ENCODE results near the gene LRRN1. TPM values are rescaled to one million over a fixed set of nuclear protein-coding genes. Genes with fewer than 3 reads are reported as not detected.

Gene LRRN1
- total RNA-seq (2014; rRNA removed; shearing (Covaris generic); ENCODE audit: low replicate concordance): not detected in 2 replicates

DNA sequence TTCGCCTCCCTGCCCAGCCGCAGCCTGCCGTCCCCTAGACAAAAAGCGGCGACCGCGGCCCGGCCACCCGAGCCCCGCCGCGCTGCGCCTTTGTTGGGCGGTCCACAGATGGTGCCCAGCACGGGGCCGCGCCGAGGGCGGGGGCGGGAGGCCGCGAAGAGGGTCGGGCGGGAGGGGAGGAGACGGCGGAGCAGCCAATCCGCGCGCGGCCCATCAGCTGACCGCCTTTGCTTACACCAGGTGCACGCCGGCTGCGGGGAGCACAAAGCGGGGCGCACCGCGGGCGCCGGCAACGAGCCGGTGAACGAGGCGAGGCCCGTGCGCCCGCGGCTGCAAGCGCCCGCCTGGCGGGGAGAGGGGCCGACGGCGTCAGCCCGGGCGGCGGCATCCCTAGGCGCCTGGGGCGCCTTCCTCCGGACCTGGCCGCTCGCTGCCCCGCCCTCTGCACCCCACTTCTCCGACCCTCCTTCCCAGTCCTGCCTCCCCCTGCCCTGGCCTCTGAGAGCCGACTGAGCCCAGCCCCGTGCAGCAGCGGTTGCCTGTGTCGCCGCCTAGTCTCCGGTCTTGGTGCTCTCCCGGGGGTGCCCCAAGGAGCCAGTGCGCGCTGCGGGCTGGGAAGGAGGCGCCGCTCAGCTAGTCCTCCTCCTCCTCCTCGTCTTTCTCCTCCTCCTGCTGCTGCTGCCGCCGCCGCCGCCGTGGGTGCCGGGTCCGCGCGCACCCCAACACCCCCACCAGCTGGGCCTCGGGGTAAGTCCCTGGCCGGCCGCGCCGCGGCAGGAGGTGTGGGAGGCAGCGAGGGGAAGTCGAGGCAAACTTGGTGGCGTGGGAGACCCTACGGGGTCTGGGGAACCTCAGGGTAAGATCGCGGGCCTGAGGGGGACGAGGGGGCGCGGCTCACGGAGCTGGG lies at the start of gene LRRN1:
Gene LRRN1 (plus strand): TSS at position 259 of the 907 bp plus-strand sequence. CDS start 45,211 bp downstream, outside the sequence.
- no peak for DNase-seq (ENCODE audit: low read depth)
- in situ Hi-C loops (cut with HindIII; ENCODE audit: low pct_unique_long_range_greater_than_20kb, low sequenced_read_pairs): no loop called here

DNA sequence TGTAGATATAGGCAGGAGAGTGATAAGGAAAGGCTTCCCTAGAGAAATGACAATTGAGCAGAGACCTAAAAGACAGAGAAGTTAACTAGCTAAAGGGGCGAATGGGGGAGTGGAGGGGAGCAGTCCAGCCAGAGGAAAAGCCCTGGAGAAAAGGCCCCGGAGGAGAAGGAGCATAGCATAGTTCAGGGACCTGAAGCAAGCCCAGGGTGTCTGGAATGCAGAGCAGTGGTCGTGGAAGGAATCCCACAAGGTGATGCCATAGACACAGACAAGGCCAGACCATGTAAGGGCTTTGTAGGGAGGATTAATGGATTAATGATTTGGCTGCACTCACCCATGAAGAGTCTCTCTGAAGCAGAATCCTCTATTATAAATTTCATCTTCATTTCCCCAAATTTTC lies 45.8 kb upstream of the LRRN1 start:
- DNase-seq (ENCODE audit: low read depth): no peak
- in situ Hi-C loops (cut with HindIII; ENCODE audit: low pct_unique_long_range_greater_than_20kb, low sequenced_read_pairs): no loop called here

GRCh38 chr3:3765661-3766060 lies 33.6 kb upstream of the LRRN1 start:
- DNase-seq (ENCODE audit: low read depth): no peak
- in situ Hi-C loops (cut with HindIII; ENCODE audit: low pct_unique_long_range_greater_than_20kb, low sequenced_read_pairs): no loop called here

DNA sequence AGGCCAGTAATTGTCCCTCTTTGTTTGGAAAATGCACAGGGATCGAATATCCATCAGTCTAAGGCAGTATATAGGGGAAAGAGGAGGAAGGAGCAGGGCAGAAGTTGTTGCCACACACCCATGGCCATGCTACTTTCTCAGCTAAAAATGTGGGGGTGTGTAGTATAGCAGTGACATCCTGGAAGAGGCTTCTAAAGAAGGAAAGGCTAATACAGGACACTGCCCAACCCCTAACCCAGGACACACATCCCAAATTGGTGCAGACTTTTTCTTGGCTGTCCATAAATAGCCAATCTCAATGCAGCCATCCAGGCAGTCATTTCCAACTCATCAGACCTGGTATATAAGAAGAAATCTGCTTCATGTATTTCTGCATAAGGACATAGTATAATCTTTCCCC lies 33.1 kb upstream of the LRRN1 start:
- in situ Hi-C loops (cut with HindIII; ENCODE audit: low pct_unique_long_range_greater_than_20kb, low sequenced_read_pairs): no loop called here

GRCh38 chr3:3771094-3771493 lies 28.1 kb upstream of the LRRN1 start:
- DNase-seq (ENCODE audit: low read depth): no peak
- in situ Hi-C loops (cut with HindIII; ENCODE audit: low pct_unique_long_range_greater_than_20kb, low sequenced_read_pairs): no loop called here

More for the DNA sequence above, 33.1 kb upstream of the LRRN1 start:
- DNase-seq (ENCODE audit: low read depth): no peak

- no peak for DNase-seq (ENCODE audit: low read depth)
- in situ Hi-C loops (cut with HindIII; ENCODE audit: low pct_unique_long_range_greater_than_20kb, low sequenced_read_pairs): no loop called here
These were observed 27.7 kb upstream of the LRRN1 start for GRCh38 chr3:3771567-3771966.

DNA sequence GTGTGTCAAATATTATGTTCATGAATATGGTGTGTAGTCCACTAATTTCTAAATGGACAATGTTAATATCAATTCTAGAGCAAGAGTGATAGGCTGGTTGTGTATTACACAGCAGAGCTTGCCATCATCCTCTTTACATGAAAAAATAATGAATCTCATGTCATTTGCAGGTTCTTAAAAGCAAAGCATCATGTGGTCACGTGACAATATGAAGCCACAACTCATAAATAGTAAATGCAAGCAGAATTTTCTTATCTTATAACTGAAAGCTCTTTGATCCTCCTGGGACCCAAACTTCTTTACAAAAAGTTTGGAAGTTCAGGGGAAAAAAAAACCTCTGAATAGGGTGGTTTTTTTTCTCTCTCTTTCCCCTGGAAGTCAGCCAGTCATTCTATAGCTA lies 26.9 kb upstream of the LRRN1 start:
- DNase-seq (ENCODE audit: low read depth): no peak
- in situ Hi-C loops (cut with HindIII; ENCODE audit: low pct_unique_long_range_greater_than_20kb, low sequenced_read_pairs): no loop called here

- in situ Hi-C loops (cut with HindIII; ENCODE audit: low pct_unique_long_range_greater_than_20kb, low sequenced_read_pairs): no loop called here
These were observed 26.3 kb upstream of the LRRN1 start for GRCh38 chr3:3772920-3773319.

DNA sequence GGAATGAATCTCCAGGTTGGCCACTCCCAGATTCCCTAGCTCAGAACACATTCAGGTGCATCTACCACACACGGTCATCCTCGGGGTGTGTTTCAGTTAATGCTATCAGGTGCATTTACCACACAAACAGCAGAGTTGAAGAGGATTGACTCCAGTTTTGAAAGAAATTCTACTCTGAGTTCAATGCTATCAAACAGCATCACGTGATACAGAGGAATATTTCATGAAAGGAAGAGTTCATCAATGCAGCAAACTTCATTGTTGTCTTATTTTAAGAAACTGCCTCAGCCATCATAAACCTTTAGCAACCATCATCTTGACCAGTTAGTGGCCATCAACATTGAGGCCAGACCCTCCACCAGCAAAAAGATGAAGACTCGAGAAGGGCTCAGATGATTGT lies 22.6 kb upstream of the LRRN1 start:
- DNase-seq (ENCODE audit: low read depth): no peak
- in situ Hi-C loops (cut with HindIII; ENCODE audit: low pct_unique_long_range_greater_than_20kb, low sequenced_read_pairs): no loop called here

More at GRCh38 chr3:3772920-3773319, 26.3 kb upstream of the LRRN1 start:
- DNase-seq (ENCODE audit: low read depth): no peak

DNA sequence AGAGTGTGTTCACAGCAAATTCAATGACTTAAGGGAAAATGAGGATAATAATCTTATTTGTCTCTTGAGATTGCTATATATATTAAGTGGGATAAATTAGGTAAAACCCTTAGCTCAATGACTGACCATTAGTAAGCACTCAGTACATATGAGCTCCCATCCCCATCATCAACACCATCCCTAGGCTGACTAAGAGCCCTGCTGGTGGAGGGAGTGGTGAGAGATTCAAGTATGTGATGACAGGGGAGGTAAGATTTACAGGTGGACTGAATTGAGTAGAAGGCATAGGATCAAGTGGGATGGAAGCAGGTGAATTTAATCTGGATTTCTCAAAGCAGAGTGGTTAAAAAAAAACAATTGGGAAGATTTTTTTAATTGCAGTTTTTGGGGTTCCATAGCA lies 21.0 kb upstream of the LRRN1 start:
- DNase-seq (ENCODE audit: low read depth): no peak
- in situ Hi-C loops (cut with HindIII; ENCODE audit: low pct_unique_long_range_greater_than_20kb, low sequenced_read_pairs): no loop called here

- no peak for DNase-seq (ENCODE audit: low read depth)
- in situ Hi-C loops (cut with HindIII; ENCODE audit: low pct_unique_long_range_greater_than_20kb, low sequenced_read_pairs): no loop called here
These were observed 20.5 kb upstream of the LRRN1 start for GRCh38 chr3:3778641-3779270.

DNA sequence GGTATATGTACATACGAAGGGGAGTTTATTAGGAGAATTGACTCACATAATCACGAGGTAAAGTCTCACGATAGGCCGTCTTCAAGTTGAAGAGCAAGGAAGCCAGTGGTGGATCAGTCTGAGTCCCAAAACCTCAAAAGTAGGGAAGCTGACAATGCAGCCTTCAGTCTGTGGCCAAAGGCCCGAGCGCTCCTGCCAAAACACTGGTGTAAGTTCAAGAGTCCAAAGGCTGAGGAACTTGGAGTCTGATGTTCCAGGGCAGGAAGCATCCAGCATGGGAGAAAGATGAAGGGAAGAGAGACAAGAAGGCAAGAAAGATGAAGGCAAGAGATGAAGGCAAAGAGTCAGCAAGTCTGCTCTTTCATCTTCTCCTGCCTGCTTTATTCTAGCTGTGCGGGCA lies 16.8 kb upstream of the LRRN1 start:
- no peak for DNase-seq (ENCODE audit: low read depth)
- in situ Hi-C loops (cut with HindIII; ENCODE audit: low pct_unique_long_range_greater_than_20kb, low sequenced_read_pairs): no loop called here

DNA sequence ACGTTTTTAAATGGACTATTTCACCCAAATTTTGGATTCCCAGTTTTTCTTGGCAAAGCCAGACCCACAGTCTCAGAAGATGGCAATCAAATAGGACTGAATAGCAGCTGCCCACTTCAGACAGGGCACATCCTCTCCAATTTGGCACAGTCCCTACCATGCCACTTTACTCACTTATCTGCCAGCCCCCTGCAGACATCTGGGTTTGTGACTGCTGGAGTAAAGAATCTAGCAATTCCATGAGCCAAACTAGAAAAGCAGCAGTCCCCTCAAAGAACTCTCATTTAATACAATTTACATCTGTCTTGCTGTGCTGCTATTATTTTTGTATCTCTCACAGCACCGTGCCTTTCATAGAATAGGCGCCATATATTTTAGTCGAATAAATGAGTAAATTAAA lies 16.0 kb upstream of the LRRN1 start:
- in situ Hi-C loops (cut with HindIII; ENCODE audit: low pct_unique_long_range_greater_than_20kb, low sequenced_read_pairs): no loop called here

GRCh38 chr3:3783696-3784095 lies 15.5 kb upstream of the LRRN1 start:
- in situ Hi-C loops (cut with HindIII; ENCODE audit: low pct_unique_long_range_greater_than_20kb, low sequenced_read_pairs): no loop called here
- DNase-seq (ENCODE audit: low read depth): no peak

More for the DNA sequence above, 16.0 kb upstream of the LRRN1 start:
- DNase-seq (ENCODE audit: low read depth): no peak

DNA sequence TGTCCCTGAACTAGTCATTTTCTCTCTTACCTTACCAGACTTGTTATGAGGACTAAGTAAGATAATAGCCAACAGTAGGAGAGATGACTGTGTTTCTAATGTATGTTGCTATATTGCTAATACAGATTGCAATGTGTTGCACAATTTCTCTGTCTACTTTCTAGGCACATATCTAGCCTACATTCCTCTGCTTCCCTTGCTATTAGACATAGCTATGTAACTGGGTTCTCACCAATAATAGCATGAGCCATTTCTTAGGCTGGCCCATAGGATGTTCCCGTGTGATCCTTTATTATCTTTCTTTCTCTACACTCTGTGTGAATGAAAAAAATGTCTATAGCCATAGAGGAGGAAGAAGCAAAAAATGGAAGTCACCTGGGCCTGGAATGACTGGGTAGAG lies 6.8 kb upstream of the LRRN1 start:
- in situ Hi-C loops (cut with HindIII; ENCODE audit: low pct_unique_long_range_greater_than_20kb, low sequenced_read_pairs): no loop called here

DNA sequence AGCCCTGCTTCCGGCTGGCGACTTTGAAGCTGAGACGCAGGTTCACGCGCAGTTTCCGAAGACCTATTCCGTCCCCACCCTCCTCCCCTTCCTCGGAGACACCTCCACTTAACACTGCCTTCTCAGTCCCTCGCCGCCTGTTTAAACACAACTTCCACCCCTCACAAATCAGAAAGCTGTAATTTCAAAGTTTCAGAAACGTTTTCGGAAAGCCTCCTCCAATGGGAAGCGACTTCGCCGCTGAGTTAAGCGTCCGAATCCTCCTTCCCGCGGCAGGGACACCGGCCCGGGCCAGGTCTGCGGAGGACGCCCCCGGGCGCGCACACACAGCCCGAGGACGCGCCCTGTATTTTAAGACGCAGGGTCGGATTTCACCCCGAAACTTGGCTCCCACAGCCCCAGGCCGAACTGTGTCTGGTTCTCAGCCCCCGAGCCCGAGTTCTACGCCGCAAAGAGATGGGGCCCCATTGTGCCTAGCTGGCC lies 559 bp upstream of the LRRN1 start:
- no peak for DNase-seq (ENCODE audit: low read depth)
- in situ Hi-C loops (cut with HindIII; ENCODE audit: low pct_unique_long_range_greater_than_20kb, low sequenced_read_pairs): no loop called here

More for the DNA sequence above, 6.8 kb upstream of the LRRN1 start:
- DNase-seq (ENCODE audit: low read depth): no peak

- in situ Hi-C loops (cut with HindIII; ENCODE audit: low pct_unique_long_range_greater_than_20kb, low sequenced_read_pairs): no loop called here
- DNase-seq (ENCODE audit: low read depth): no peak
These were observed 837 bp downstream of the LRRN1 start for GRCh38 chr3:3800080-3800455.

DNA sequence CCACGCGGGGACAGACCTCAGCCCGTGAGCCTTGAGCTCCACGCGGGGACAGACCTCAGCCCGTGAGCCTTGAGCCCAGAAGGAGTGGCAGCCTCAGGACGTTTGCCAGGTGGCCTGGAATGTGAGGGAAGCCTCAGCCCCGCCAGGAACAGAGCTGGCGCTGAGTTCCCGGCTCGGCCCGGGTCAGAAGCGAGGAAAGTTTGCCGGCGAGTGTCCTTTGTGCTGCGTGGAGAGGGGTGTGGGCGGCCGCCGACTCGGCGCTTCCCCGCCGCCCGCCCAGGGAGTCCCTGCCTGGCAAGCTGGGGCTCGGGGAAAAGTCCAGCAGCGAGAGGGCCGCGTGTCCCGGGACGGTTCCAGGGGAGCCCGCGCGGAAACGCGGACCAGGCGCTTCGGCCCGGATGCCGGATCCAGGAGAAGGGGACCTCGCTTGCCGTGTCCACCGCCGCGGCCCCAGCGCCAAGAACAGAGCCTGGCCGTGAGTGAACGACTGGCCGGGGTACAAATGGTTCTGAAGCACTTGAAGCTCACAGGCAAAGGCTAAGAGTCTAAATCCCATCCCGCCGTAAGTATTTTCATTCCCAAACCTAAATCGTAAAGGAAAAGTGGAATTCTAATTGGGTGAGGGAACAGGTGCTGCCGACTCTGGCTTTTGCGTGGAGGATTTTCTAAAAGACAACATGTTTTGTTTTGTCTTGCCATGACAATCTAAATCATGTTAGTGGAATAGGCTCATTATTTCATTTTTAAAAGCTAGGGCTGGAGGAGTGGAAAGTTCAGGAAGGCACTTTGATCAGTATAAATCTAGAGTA lies 1.7 kb downstream of the LRRN1 start:
- in situ Hi-C loops (cut with HindIII; ENCODE audit: low pct_unique_long_range_greater_than_20kb, low sequenced_read_pairs): no loop called here
- no peak for DNase-seq (ENCODE audit: low read depth)

DNA sequence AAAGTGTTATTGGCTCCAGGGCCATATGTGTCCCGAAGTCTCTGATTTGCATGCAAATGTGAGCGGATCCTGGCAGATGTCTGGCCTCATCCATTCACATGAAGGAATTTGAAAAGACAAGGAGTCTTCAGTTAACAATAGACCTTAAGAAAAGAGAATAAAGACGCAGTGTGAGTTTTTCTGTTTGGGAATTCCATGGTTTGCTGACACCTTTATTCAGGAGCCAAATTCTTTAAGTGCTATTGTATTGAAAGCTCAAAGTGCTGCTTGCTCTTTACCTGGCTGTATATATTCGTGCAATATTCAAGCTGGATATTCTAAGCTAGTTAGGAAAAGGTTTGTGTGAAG lies 2.2 kb downstream of the LRRN1 start:
- in situ Hi-C loops (cut with HindIII; ENCODE audit: low pct_unique_long_range_greater_than_20kb, low sequenced_read_pairs): no loop called here
- no peak for DNase-seq (ENCODE audit: low read depth)

Measured in Caki2 (cell line).